NCI-H524 treated with DMSO at 0.1 percent for 48 hours (cell line): ENCODE results near the gene NUP93.
A peak's percentile ranks its signal among the peaks of the same experiment; 100 is the strongest.

Experiments
- DNase-seq: peaks from one replicate; lab custom pipeline; 2025; lab: John Stamatoyannopoulos, UW

Gene NUP93

GRCh38 chr16:56729735-56730662 is at the start of gene NUP93:
Gene NUP93, plus strand, starts transcription at chr16:56730129. Its CDS starts 18,119 bp downstream, at chr16:56748248.
- peak; percentile 68 for DNase-seq

- peak; percentile 40 for DNase-seq
Measured at GRCh38 chr16:56681939-56682702, 47.8 kb upstream of the NUP93 start, which contains the start of gene MT1X. Gene MT1X, plus strand, starts transcription at chr16:56682470. Its CDS starts 71 bp downstream, at chr16:56682541.

GRCh38 chr16:56682703-56683397 is 47.1 kb upstream of the NUP93 start:
- DNase-seq: no peak

- no peak for DNase-seq
Measured at GRCh38 chr16:56683424-56684172, 46.3 kb upstream of the NUP93 start.

- DNase-seq: no peak
Measured at GRCh38 chr16:56684256-56684925, 45.5 kb upstream of the NUP93 start.

GRCh38 chr16:56684926-56685590 is 44.9 kb upstream of the NUP93 start:
- no peak for DNase-seq

GRCh38 chr16:56686758-56687157 is 43.2 kb upstream of the NUP93 start:
- no peak for DNase-seq

GRCh38 chr16:56688762-56689161 is 41.2 kb upstream of the NUP93 start:
- DNase-seq: no peak

- no peak for DNase-seq
Measured at GRCh38 chr16:56689171-56689570, 40.8 kb upstream of the NUP93 start.

GRCh38 chr16:56690420-56691122 is 39.4 kb upstream of the NUP93 start:
- no peak for DNase-seq

- no peak for DNase-seq
Measured at GRCh38 chr16:56691885-56692284, 38.0 kb upstream of the NUP93 start.

GRCh38 chr16:56695246-56695645 is 34.7 kb upstream of the NUP93 start:
- no peak for DNase-seq

- no peak for DNase-seq
Measured at GRCh38 chr16:56697456-56698155, 32.3 kb upstream of the NUP93 start.

- no peak for DNase-seq
Measured at GRCh38 chr16:56700195-56700594, 29.7 kb upstream of the NUP93 start.

GRCh38 chr16:56700631-56701030 is 29.3 kb upstream of the NUP93 start:
- no peak for DNase-seq

- no peak for DNase-seq
Measured at GRCh38 chr16:56701534-56701933, 28.4 kb upstream of the NUP93 start.

- DNase-seq: no peak
Measured at GRCh38 chr16:56702836-56703235, 27.1 kb upstream of the NUP93 start.

- no peak for DNase-seq
Measured at GRCh38 chr16:56708525-56709442, 21.1 kb upstream of the NUP93 start.
